HEK293 (cell line): ENCODE data around the gene CAMK2D.

Source experiments
- SETDB1 ChIP-seq: IDR thresholded peaks from one replicate; pipeline ENCODE4 v1.6.1; 2017; ENCODE audit warnings: mild to moderate bottlenecking, low read length, moderate library complexity, mixed read lengths; ENCODE audit not compliant: insufficient read length
- ZIC2 ChIP-seq: fragments of 450-650 bp; formaldehyde crosslinking; IDR thresholded peaks from 2 replicates; pipeline ENCODE4 v1.5.1; 2016; ENCODE audit warnings: missing biosample characterization, missing genetic modification characterization
- ZNF19 ChIP-seq: fragments of 450-650 bp; formaldehyde crosslinking; IDR thresholded peaks from 2 replicates; pipeline ENCODE4; 2016; ENCODE audit warnings: missing biosample characterization, missing genetic modification characterization, low read depth
- ZNF341 ChIP-seq: fragments of 450-650 bp; formaldehyde crosslinking; IDR thresholded peaks from 2 replicates; pipeline ENCODE4; 2016; ENCODE audit warnings: low read depth, missing biosample characterization, missing genetic modification characterization
- ZNF350 ChIP-seq: fragments of 450-650 bp; formaldehyde crosslinking; IDR thresholded peaks from 2 replicates; pipeline ENCODE4 v1.5.0; 2017; ENCODE audit warnings: missing biosample characterization, mild to moderate bottlenecking, missing genetic modification characterization
- TF ChIP-seq, protein P1 (sequence below): fragments of 450-650 bp; formaldehyde crosslinking; IDR thresholded peaks from 2 replicates; pipeline ENCODE4 v1.5.1; 2016; ENCODE audit warnings: missing biosample characterization, missing genetic modification characterization
- TF ChIP-seq, protein P2 (sequence below): fragments of 450-650 bp; formaldehyde crosslinking; optimal IDR thresholded peaks from 2 replicates; pipeline ENCODE3; 2016; ENCODE audit warnings: missing biosample characterization, mild to moderate bottlenecking, missing genetic modification characterization

GRCh38 chr4:113495790-113496189 is 265.7 kb downstream of the CAMK2D start:
- TF ChIP-seq, protein P1, sequence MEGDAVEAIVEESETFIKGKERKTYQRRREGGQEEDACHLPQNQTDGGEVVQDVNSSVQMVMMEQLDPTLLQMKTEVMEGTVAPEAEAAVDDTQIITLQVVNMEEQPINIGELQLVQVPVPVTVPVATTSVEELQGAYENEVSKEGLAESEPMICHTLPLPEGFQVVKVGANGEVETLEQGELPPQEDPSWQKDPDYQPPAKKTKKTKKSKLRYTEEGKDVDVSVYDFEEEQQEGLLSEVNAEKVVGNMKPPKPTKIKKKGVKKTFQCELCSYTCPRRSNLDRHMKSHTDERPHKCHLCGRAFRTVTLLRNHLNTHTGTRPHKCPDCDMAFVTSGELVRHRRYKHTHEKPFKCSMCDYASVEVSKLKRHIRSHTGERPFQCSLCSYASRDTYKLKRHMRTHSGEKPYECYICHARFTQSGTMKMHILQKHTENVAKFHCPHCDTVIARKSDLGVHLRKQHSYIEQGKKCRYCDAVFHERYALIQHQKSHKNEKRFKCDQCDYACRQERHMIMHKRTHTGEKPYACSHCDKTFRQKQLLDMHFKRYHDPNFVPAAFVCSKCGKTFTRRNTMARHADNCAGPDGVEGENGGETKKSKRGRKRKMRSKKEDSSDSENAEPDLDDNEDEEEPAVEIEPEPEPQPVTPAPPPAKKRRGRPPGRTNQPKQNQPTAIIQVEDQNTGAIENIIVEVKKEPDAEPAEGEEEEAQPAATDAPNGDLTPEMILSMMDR (tag by site-specific recombination) = no peak
- TF ChIP-seq ZNF19 (tag by site-specific recombination) = no peak
- TF ChIP-seq ZNF350 (tag by site-specific recombination) = no peak
- TF ChIP-seq SETDB1 = no peak
- no peak for TF ChIP-seq ZIC2 (tag by site-specific recombination)
- TF ChIP-seq ZNF341 (tag by site-specific recombination) = no peak
- TF ChIP-seq, protein P2, sequence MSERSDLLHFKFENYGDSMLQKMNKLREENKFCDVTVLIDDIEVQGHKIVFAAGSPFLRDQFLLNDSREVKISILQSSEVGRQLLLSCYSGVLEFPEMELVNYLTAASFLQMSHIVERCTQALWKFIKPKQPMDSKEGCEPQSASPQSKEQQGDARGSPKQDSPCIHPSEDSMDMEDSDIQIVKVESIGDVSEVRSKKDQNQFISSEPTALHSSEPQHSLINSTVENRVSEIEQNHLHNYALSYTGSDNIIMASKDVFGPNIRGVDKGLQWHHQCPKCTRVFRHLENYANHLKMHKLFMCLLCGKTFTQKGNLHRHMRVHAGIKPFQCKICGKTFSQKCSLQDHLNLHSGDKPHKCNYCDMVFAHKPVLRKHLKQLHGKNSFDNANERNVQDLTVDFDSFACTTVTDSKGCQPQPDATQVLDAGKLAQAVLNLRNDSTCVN (tag by site-specific recombination) = no peak
